Kidney epithelial cell (primary cell): ENCODE data around the gene TMEM229B. TPM values are rescaled to one million over a fixed set of nuclear protein-coding genes. Genes with fewer than 3 reads are reported as not detected.

Experiments
- DNase-seq: peaks from one replicate; pipeline ENCODE4 v3.0.0-alpha.2; 2010; ENCODE audit warnings: low read depth
- H3K27me3 ChIP-seq: 2 replicates; pipeline ENCODE4 v1.6.0; 2011; ENCODE audit warnings: low read length; ENCODE audit not compliant: control insufficient read depth, insufficient read depth
- H3K36me3 ChIP-seq: 2 replicates; pipeline ENCODE4 v1.5.1; 2011; ENCODE audit warnings: low read length; ENCODE audit not compliant: control insufficient read depth, insufficient read depth
- H3K4me3 ChIP-seq: 2 replicates; pipeline ENCODE4 v1.5.1; 2011; ENCODE audit warnings: low read depth, mild to moderate bottlenecking, control low read depth, low read length
- CTCF ChIP-seq: IDR thresholded peaks from 2 replicates; pipeline ENCODE4 v1.5.1; 2011; ENCODE audit warnings: mild to moderate bottlenecking, moderate library complexity, low read length, control low read depth, inconsistent platforms; ENCODE audit not compliant: insufficient read depth, poor library complexity, severe bottlenecking
- total RNA-seq: library from RNA; depleted of rRNA; stranded (reverse); fragments of >200 nt; gene quantifications from 2 replicates; pipeline ENCODE4 v1.2.3, GENCODE V29; 2015

TMEM229B gene
- total RNA-seq, 1 donor from 2014 or later = 0.21 TPM

GRCh38 chr14:67532606-67532997 lies 44.1 kb upstream of the TMEM229B start:
- Histone ChIP-seq H3K27me3 (no peaks in the 10 kb centered on the region), H3K4me3 (peak overlapping the region; percentile 71), H3K36me3 (no peaks in the 10 kb centered on the region)
- DNase-seq = no peak
- TF ChIP-seq CTCF = peak; percentile 9

DNA sequence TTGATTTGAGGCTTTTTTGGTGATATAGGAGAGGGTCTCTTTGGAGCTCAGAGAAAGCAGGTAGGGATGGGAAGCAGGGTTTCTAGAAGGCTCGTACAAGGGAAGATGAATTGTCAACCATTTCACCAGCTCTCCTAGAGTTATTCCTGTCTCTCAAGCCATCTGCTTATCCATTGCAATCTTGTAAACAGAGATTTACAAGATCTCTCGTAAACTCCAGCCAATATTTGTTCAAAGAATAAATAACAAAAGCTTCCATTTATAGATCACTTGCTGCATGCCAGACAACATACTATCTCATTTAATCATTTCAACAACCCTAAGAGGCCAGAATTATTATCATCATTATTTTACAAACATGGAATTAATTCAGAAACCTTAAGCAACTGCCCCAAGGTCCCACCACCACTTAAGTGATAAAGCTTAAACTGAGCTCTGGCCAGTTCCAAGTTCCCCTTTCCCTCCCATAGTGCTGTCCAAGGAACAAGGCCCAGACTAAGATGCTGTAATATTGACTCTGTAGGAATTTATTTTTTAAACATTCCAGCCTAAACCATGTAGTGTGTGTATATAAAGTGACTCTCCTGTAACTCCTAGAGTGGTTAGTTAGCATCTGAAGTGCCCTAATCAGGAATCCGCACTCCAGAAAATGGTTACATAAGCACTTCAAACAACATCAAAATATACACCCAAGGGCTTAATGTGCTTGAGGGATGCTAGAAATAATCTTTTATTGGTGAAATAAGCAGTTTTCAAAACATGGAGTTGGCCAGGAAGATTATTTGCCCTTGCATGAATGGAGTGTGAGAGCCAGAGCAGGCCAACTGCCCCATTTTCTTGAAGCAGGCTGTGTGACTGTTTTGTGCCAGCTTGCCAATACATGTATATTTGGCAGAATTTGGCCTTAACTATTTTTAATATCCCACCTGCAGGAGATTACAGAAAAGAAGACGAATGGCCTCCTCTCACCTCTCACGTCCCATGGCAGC lies 41.7 kb upstream of the TMEM229B start:
- DNase-seq = no peak
- H3K36me3 ChIP-seq = no peaks in the 10 kb centered on the region
- no peak for TF ChIP-seq CTCF

DNA sequence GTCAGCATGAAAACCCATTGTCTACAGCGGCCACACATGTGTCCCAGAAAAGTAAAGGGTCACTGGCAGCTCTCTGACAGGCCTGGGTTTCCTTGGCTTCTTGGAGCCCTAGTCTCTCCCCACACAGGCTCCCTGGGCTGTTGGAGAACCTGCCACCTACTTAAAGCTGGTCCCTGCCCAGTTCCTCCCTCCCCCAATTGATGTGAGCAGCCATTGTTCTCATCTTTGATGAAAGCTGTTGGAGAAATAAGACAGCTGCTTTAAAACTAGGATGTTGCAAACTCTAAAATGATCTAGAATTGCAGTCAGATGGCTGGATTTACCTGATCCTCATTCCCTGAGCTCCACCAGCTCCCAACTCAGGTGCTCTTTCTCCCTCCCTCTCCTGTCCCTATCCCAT lies 39.8 kb upstream of the TMEM229B start:
- no peaks in the 10 kb centered on the region for H3K36me3 ChIP-seq
- H3K4me3 ChIP-seq = no peak overlapping the region
- TF ChIP-seq CTCF = no peak
- peaks cover 3% of the 10 kb centered on the region for H3K27me3 ChIP-seq
- no peak for DNase-seq

More for the DNA sequence above, 41.7 kb upstream of the TMEM229B start:
- Histone ChIP-seq H3K4me3 (no peak overlapping the region), H3K27me3 (no peaks in the 10 kb centered on the region)

DNA sequence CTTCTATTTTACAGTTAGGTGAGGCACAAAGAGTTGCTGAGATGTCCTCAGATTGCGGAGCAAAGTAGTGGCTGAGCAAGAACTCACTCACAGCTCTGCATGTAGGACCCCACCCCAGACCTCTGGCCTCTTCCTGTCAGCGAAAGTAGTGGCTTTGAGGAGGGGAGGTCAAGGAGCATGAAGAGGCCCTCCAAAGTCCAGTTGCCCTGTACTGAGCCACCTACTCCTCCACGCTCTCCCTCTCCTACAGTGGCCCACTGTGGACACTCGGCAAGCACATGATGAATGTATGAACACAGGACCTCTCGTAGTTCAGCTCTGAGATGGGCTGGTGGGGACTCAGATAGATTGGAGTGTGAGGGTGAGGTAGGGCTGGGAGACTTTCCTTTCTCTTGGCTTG lies 39.2 kb upstream of the TMEM229B start:
- DNase-seq = no peak
- Histone ChIP-seq H3K4me3 (no peak overlapping the region), H3K36me3 (no peaks in the 10 kb centered on the region), H3K27me3 (peaks cover 4% of the 10 kb centered on the region)
- TF ChIP-seq CTCF = no peak

DNA sequence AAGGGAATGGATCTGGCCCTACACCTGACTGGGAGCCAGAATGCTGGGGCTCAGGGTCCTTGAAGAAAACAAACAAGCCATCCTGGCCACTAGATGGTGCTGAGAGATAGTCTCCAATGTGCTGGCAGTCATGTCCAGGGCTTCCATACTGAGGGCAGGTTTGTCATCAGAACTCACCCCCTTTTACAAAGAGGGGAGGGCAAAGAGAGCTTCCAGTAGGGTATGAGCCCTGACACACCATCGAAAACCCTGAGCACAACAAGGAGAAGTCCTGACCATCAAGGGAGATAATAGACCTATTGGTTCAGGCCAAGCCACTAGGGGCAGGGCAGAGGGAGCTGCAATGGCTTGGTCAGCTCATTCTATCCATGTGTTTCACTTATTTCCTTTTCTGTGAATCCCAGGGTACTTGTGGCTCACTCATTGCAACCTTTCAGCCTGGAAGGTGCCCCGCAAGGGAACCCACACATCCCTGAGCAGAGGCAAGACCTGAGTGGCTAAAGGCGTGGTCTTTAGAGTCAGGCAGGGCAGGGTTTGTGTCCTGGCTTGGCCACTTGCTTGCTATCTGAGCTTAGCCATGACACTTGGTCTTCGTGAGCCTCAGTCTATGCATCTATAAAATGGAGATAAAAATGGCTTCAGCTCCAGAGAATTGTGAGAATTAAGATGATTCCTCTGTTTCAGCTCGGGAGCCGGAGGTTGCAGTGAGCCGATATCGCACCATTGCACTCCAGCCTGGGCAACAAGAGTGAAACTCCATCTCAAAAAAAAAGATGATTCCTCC lies 38.3 kb upstream of the TMEM229B start:
- Histone ChIP-seq H3K4me3 (no peak overlapping the region), H3K36me3 (no peaks in the 10 kb centered on the region), H3K27me3 (peaks cover 8% of the 10 kb centered on the region)
- DNase-seq = no peak
- peak; percentile 82 for TF ChIP-seq CTCF
